Liver (tissue), 9 donors: Measurements from ENCODE around the gene MPRIP. TPM values are rescaled to one million over a fixed set of nuclear protein-coding genes. Genes with fewer than 3 reads are reported as not detected.

Experiments used
- DNase-seq: peaks from one replicate; pipeline ENCODE4 v3.0.0-alpha.2; 2017; ENCODE audit warnings: low spot score
- H3K27ac ChIP-seq, 2 donors: one replicate each; pipeline ENCODE4 v1.7.0; 2013; ENCODE audit warnings: inconsistent platforms in 2 of 2, low read length in 2 of 2, control low read depth in 1 of 2, low read depth in 1 of 2, mild to moderate bottlenecking in 1 of 2
- H3K27me3 ChIP-seq, 4 donors: one replicate each; pipeline versions ENCODE4 v1.6.1 to v1.7.0; 2013; ENCODE audit warnings: low read length in 3 of 4, inconsistent platforms in 1 of 4, mild to moderate bottlenecking in 1 of 4, moderate library complexity in 1 of 4; ENCODE audit not compliant: control insufficient read depth in 4 of 4, insufficient read depth in 4 of 4
- H3K36me3 ChIP-seq, 4 donors: one replicate each; pipeline versions ENCODE4 v1.6.1 to v1.7.0; 2013; ENCODE audit warnings: low read length in 3 of 4, mild to moderate bottlenecking in 3 of 4, low read depth in 1 of 4, moderate library complexity in 1 of 4; ENCODE audit not compliant: control insufficient read depth in 4 of 4, insufficient read depth in 3 of 4
- H3K4me1 ChIP-seq, 4 donors: one replicate each; pipeline versions ENCODE4 v1.6.1 to v1.7.0; 2013; ENCODE audit warnings: low read length in 3 of 4, mild to moderate bottlenecking in 3 of 4, moderate library complexity in 1 of 4; ENCODE audit not compliant: control insufficient read depth in 4 of 4, insufficient read depth in 4 of 4
- H3K4me3 ChIP-seq, 3 donors: one replicate each; pipeline versions ENCODE4 v1.6.1 to v1.7.0; 2013; ENCODE audit warnings: low read length in 3 of 3, control low read depth in 1 of 3, low read depth in 1 of 3, mild to moderate bottlenecking in 1 of 3
- H3K9ac ChIP-seq, 2 donors: one replicate each; pipeline ENCODE4 v1.7.0; 2013; ENCODE audit warnings: low read length in 2 of 2, mild to moderate bottlenecking in 2 of 2, moderate library complexity in 2 of 2, control low read depth in 1 of 2, low read depth in 1 of 2
- H3K9me3 ChIP-seq, 4 donors: one replicate each; pipeline versions ENCODE4 v1.6.1 to v1.7.0; 2013; ENCODE audit warnings: low read length in 3 of 4; ENCODE audit not compliant: control insufficient read depth in 4 of 4
- ATF3 ChIP-seq: IDR thresholded peaks from 2 replicates; pipeline ENCODE4 v1.6.1; 2016; ENCODE audit warnings: antibody characterized with exemption
- CTCF ChIP-seq: fragments of 150-350 bp; IDR thresholded peaks from 2 replicates; pipeline ENCODE4 v1.5.1; 2017; ENCODE audit warnings: improper control_type of control experiment, low read depth, low read length; ENCODE audit not compliant: missing input control
- EGR1 ChIP-seq, 2 donors: IDR thresholded peaks; 2 replicates each; pipeline ENCODE4 v1.6.1; 2016 to 2018; ENCODE audit warnings: antibody characterized with exemption in 2 of 2, low read depth in 2 of 2
- GABPA ChIP-seq, 2 donors: IDR thresholded peaks in 1 of 2; conservative IDR thresholded peaks in 1 of 2; 2 replicates each; pipeline ENCODE4 v1.6.1; 2016; ENCODE audit warnings: antibody characterized with exemption in 2 of 2, mild to moderate bottlenecking in 1 of 2, moderate library complexity in 1 of 2
- HNF4G ChIP-seq: IDR thresholded peaks from 2 replicates; pipeline ENCODE4 v1.6.1; 2016; ENCODE audit warnings: antibody characterized with exemption
- MAX ChIP-seq: IDR thresholded peaks from 2 replicates; pipeline ENCODE4 v1.6.1; 2016; ENCODE audit warnings: antibody characterized with exemption
- NR2F2 ChIP-seq: IDR thresholded peaks from 2 replicates; pipeline ENCODE4 v1.6.1; 2016; ENCODE audit warnings: antibody characterized with exemption
- REST ChIP-seq: IDR thresholded peaks from 2 replicates; pipeline ENCODE4 v1.6.1; 2016; ENCODE audit warnings: antibody characterized with exemption, mild to moderate bottlenecking
- SP1 ChIP-seq: IDR thresholded peaks from 2 replicates; pipeline ENCODE4 v1.6.1; 2018; ENCODE audit warnings: antibody characterized with exemption, mild to moderate bottlenecking
- YY1 ChIP-seq: IDR thresholded peaks from 2 replicates; pipeline ENCODE4 v1.6.1; 2016; ENCODE audit warnings: antibody characterized with exemption, mild to moderate bottlenecking
- ZBTB33 ChIP-seq: IDR thresholded peaks from 2 replicates; pipeline ENCODE4 v1.6.1; 2016; ENCODE audit warnings: antibody characterized with exemption
- WGBS: extraction: QIAGEN DNeasy Blood & Tissue Kit; methylation state at CpG from one replicate; pipeline ENCODE4 v1.1.7; 2013; 5-methylcytosine and 5-hydroxymethylcytosine counted together
- polyA plus RNA-seq, 2 donors: library from polyadenylated mRNA; stranded (reverse) in 1 of 2; unstranded in 1 of 2; fragments of 200-250 nt in 1 of 2; fragments of >200 nt in 1 of 2; fragmentation: Nextera tagmentation in 1 of 2; extraction: Ambion mirVana in 1 of 2; gene quantifications; one replicate each; pipeline versions ENCODE4 v1.2.1 to v1.2.3, GENCODE V29; 2013 to 2015
- total RNA-seq, 2 donors: library from RNA; depleted of rRNA; stranded (reverse); fragments of >200 nt; gene quantifications; one replicate each; pipeline ENCODE4 v1.2.3, GENCODE V29; 2014
- donor health status: healthy.
- donor health status: healthy.
- donor health status: healthy.
- donor health status: healthy.
- donor health status: healthy.

MPRIP gene
- total and polyA plus RNA-seq, 4 donors: 21.2 to 61.9 (median 34.7) TPM

GRCh38 chr17:17237026-17237799 is 195.0 kb downstream of the MPRIP start, which contains the start of gene FLCN:
Gene FLCN (minus strand): TSS chr17:17237168. CDS start chr17:17228137, 9,031 bp downstream.
- DNase-seq: peak; percentile 90
- under 1% methylated on average over 53 of the region's 53 CpGs for WGBS

More at GRCh38 chr17:17237026-17237799, 195.0 kb downstream of the MPRIP start, which contains the start of gene FLCN:
- Histone ChIP-seq H3K27me3 (no peaks in the 10 kb centered on the region), H3K4me3 (peak within 1 kb of the TSS; percentile 78 to 94 (median 79)), H3K36me3 (no peaks in the 10 kb centered on the region), H3K27ac (peak within 1 kb of the TSS; percentile 93 to 94), H3K4me1 (peaks cover 0 to 33% (median 24%) of the 10 kb centered on the region in 4 donors), H3K9ac (peak within 1 kb of the TSS; percentile 82 to 96), H3K9me3 (no peaks in the 10 kb centered on the region)
- TF ChIP-seq REST (peak; percentile 11), SP1 (peak; percentile 1), YY1 (peak; percentile 74), NR2F2 (no peak), HNF4G (no peak), ZBTB33 (peak; percentile 62), ATF3 (peak; percentile 16), GABPA (IDR thresholded peaks at IDR 0.05 in 1 of 2, conservative IDR thresholded peaks at IDR 0.05 in 1 of 2) (peak in 1 of 2 donors; percentile 42), MAX (peak; percentile 60), CTCF (no peak), EGR1 (IDR thresholded peaks at IDR 0.05; ENCODE audit: low read depth in 2 of 2) (peak in 1 of 2 donors; percentile 57)
